Measurements from ENCODE around the gene STAT3.

DNA sequence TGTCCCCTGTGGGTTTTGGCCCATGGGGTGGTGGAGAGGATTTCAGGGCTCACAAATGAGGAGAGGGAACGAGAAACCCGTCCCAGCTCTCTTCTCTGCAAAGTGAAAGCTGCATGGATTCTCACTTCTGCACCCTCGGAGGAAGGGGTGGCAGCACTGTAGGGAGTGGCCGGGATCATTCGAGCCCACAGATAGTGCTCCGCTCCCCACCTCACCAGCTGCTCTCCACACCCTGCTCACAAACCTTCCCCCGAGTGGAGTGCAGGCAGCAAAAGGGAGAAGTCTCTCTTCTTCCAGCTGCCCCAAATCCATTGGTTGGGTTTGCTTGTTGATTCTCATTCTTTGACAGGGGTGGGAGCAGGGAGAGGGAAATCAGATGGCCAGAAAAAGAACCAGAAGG, 79.8 kb downstream of the STAT3 start:
- no peak for TF ChIP-seq HDAC2 (CRISPR knock-in tag; IDR thresholded peaks at IDR 0.05)
- TF ChIP-seq ZNF121 (CRISPR knock-in tag; IDR thresholded peaks at IDR 0.05), result no peak
- TF ChIP-seq NCOA1 (CRISPR knock-in tag; IDR thresholded peaks at IDR 0.05), result no peak
